NCI-H526 treated with DMSO at 0.1 percent for 48 hours (cell line): ENCODE data around the gene ZBTB38.

Source experiments
- DNase-seq: peaks from one replicate; lab custom pipeline; 2025; lab: John Stamatoyannopoulos, UW

ZBTB38 gene

DNA sequence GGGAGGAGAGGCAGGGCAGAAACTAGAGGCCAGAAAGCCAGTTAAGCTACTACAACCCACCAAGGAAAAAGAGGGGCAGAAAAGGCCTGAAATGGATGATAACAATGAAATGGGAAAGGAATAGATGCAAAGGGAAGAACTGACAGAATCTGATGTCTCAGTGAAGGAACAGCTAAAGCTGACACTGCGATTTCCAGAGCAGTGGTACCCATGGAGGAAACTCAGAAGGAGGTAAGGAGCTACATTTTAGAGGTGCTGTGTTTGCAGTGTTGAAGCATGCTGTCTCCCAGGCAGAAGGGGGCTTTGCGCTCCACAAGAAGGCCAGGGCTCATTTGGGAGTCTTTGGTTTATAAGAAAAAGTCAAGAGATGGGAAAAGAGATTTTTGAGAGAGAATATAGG is 38.0 kb downstream of the ZBTB38 start:
- DNase-seq = no peak

DNA sequence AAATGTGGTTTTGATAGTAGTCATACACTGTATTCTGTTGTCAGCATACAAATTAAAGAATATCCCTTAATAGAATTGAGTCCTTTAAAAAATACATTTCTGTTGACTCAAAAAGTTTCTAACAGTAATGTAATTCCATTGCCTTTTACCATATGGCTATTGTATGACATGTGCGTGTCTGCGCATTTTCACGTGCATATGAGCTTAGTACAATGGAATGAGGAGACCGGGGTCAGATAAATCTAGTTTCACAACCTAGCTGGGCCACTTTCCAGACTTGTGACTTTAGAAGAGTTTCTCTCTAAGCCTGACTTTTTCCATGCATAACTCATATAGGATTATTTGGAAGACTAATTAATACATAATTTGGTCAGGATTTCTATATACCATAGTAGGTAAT is 38.7 kb downstream of the ZBTB38 start:
- no peak for DNase-seq

- no peak for DNase-seq
These were observed 39.5 kb downstream of the ZBTB38 start for GRCh38 chr3:141407825-141408224.

DNA sequence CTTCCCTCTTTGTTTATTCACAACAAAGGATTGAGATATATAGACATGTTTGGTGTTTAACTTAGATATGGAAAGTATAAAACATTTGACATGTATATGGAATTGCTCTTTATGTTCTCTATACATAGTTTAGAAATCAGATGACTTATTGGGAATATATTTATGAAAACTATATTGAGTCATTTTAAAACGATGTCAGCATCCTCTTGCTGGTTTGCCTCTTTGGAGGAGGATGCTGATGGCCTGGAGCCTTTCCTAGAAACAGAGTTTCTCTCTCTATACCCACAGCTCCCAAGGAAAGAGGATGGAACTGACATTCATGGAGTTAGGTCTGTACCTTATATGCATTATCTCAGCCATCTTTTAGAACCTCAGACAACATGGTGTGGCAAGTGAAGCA is 40.3 kb downstream of the ZBTB38 start:
- DNase-seq = no peak

- no peak for DNase-seq
These were observed 41.6 kb downstream of the ZBTB38 start for GRCh38 chr3:141409940-141410241.

- no peak for DNase-seq
These were observed 42.1 kb downstream of the ZBTB38 start for GRCh38 chr3:141410408-141410807.

DNA sequence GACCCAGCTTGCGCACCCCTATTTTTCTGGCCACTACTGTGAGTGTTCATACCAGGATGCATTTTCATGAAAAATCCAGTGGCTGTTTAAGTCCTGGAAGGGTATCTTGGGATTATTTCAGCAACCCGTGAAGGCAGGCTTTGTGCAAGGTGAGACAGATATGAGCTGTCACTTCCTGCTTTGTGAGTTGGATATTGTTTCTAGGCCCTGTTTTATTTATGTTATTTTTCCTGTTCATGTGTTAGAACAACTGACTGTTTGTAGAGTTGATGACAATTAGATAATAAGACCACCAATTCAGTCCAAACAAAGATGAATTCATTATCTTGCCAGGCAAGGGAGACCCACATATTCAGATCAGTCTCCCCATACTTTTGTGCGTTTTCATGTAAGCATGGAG is 42.5 kb downstream of the ZBTB38 start:
- DNase-seq = no peak

- DNase-seq = no peak
These were observed 43.0 kb downstream of the ZBTB38 start for GRCh38 chr3:141411251-141411771.

- peak; percentile 23 for DNase-seq
These were observed 44.0 kb downstream of the ZBTB38 start for GRCh38 chr3:141412087-141412935.

DNA sequence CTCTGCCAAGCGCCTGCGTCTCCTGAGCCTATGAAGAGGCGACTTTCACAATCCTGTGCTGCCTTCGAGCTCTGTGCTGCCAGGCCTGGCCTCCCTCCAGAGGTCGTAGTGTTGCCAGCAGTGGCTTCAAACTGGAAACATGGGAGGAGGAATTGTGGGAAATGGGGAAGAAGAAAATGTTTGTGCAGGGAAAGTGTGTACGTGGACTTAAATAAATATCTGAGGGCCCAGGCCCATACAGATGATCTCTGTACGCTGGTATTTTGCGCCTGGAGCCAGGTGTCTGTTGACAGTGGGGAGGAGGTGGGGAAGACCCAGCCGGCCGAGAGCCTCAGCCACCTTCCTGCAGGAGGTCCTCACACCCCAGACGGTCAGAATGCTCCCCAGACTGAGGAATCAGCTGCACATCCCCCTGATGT is 44.6 kb downstream of the ZBTB38 start:
- no peak for DNase-seq

DNA sequence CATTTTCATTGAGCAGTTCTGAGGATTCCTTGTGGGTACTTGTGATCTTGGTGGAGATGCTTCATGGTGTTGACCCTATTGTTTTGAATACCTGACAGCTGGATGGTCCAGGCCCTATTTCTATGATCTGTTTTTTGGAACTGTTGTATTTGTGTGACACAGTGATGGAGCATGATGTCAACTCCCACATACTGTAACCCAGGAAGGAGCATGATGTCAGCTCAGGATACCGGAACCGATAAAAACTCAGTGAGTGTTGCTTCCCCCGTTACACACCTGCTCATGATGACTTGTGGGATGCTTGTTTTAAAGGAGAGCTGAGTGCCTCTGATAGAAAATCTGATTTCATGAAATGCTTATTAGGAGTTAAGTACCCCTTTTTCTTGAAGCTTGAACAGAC is 45.1 kb downstream of the ZBTB38 start:
- DNase-seq = no peak

- DNase-seq = no peak
These were observed 45.7 kb downstream of the ZBTB38 start for GRCh38 chr3:141413801-141414689.

GRCh38 chr3:141414800-141415462 is 46.6 kb downstream of the ZBTB38 start:
- DNase-seq = no peak

- DNase-seq = no peak
These were observed 47.6 kb downstream of the ZBTB38 start for GRCh38 chr3:141415953-141416352.
